H9 (cell line): ENCODE measurements around the gene SPHK2. TPM values are rescaled to one million over a fixed set of nuclear protein-coding genes. Genes with fewer than 3 reads are reported as not detected.

ENCODE experiments used
- DNase-seq: peaks from one replicate; pipeline ENCODE4 v3.0.0-alpha.2; 2017
- H2AFZ ChIP-seq: one replicate; pipeline ENCODE4 v1.6.1; 2013; ENCODE audit warnings: mild to moderate bottlenecking, low read length, control low read depth, moderate library complexity
- H2AK5ac ChIP-seq: 2 replicates; pipeline ENCODE4 v1.6.1; 2013; ENCODE audit warnings: low read length, control low read depth, mixed read lengths; ENCODE audit not compliant: insufficient read length
- H2BK120ac ChIP-seq: one replicate; pipeline ENCODE4 v1.6.1; 2013; ENCODE audit warnings: low read depth, mild to moderate bottlenecking, low read length, control low read depth, inconsistent platforms; ENCODE audit not compliant: poor library complexity, severe bottlenecking
- H2BK12ac ChIP-seq: 2 replicates; pipeline ENCODE4 v1.6.1; 2013; ENCODE audit warnings: low read length, control low read depth, mixed read lengths, low read depth; ENCODE audit not compliant: insufficient read length
- H2BK15ac ChIP-seq: 2 replicates; pipeline ENCODE4 v1.6.1; 2013; ENCODE audit warnings: low read depth, low read length, control low read depth
- H2BK20ac ChIP-seq: one replicate; pipeline ENCODE4 v1.6.1; 2013; ENCODE audit warnings: low read depth, mild to moderate bottlenecking, low read length, control low read depth, inconsistent platforms; ENCODE audit not compliant: poor library complexity, severe bottlenecking
- H2BK5ac ChIP-seq: 2 replicates; pipeline ENCODE4 v1.6.1; 2013; ENCODE audit warnings: low read length, control low read depth, mixed read lengths; ENCODE audit not compliant: insufficient read length
- H3K14ac ChIP-seq: 2 replicates; pipeline ENCODE4 v1.6.1; 2013; ENCODE audit warnings: low read length, control low read depth; ENCODE audit not compliant: insufficient read depth
- H3K18ac ChIP-seq: 2 replicates; pipeline ENCODE4 v1.6.1; 2013; ENCODE audit warnings: low read depth, mild to moderate bottlenecking, mixed read lengths, low read length, control low read depth; ENCODE audit not compliant: insufficient read length
- H3K23ac ChIP-seq: 2 replicates; pipeline ENCODE4 v1.6.1; 2013; ENCODE audit warnings: low read length, control low read depth, mixed read lengths, low read depth; ENCODE audit not compliant: insufficient read length
- H3K23me2 ChIP-seq: 2 replicates; pipeline ENCODE4 v1.6.1; 2013; ENCODE audit warnings: low read depth, mild to moderate bottlenecking, mixed read lengths, low read length, control low read depth; ENCODE audit not compliant: insufficient read length, poor library complexity, severe bottlenecking
- H3K27ac ChIP-seq: 2 replicates; pipeline ENCODE4 v1.5.1; 2013; ENCODE audit warnings: low read length, control low read depth, mixed read lengths, low read depth; ENCODE audit not compliant: insufficient read length
- H3K27me3 ChIP-seq: 2 replicates; pipeline ENCODE4 v1.6.1; 2013; ENCODE audit warnings: low read length, control low read depth, inconsistent platforms; ENCODE audit not compliant: insufficient read depth
- H3K4ac ChIP-seq: 2 replicates; pipeline ENCODE4 v1.6.1; 2013; ENCODE audit warnings: low read depth, mild to moderate bottlenecking, control low read depth, inconsistent platforms, low read length, moderate library complexity
- H3K4me1 ChIP-seq: 2 replicates; pipeline ENCODE4 v1.6.1; 2013; ENCODE audit warnings: low read length, control low read depth, inconsistent platforms; ENCODE audit not compliant: insufficient read depth
- H3K4me2 ChIP-seq: 2 replicates; pipeline ENCODE4 v1.6.1; 2013; ENCODE audit warnings: low read length, control low read depth, mixed read lengths; ENCODE audit not compliant: insufficient read length, insufficient read depth
- H3K56ac ChIP-seq: 2 replicates; pipeline ENCODE4 v1.6.1; 2013; ENCODE audit warnings: low read depth, mild to moderate bottlenecking, mixed read lengths, low read length, control low read depth; ENCODE audit not compliant: insufficient read length
- H3K79me1 ChIP-seq: 2 replicates; pipeline ENCODE4 v1.6.1; 2013; ENCODE audit warnings: low read depth, mild to moderate bottlenecking, moderate library complexity, low read length, control low read depth, inconsistent platforms; ENCODE audit not compliant: insufficient read depth, poor library complexity, severe bottlenecking
- H3K79me2 ChIP-seq: 2 replicates; pipeline ENCODE4 v1.6.1; 2013; ENCODE audit warnings: low read length, control low read depth, inconsistent platforms; ENCODE audit not compliant: insufficient read depth
- H3K9ac ChIP-seq: 2 replicates; pipeline ENCODE4 v1.6.1; 2013; ENCODE audit warnings: low read length, control low read depth, mixed read lengths; ENCODE audit not compliant: insufficient read length; ENCODE audit errors: extremely low read depth
- H3K9me3 ChIP-seq: one replicate; pipeline ENCODE4 v1.6.1; 2013; ENCODE audit warnings: low read depth, low read length, inconsistent platforms; ENCODE audit not compliant: control insufficient read depth
- H3T11ph ChIP-seq: one replicate; pipeline ENCODE4 v1.6.1; 2013; ENCODE audit warnings: mild to moderate bottlenecking, low read length, control low read depth, inconsistent platforms
- H4K20me1 ChIP-seq: one replicate; pipeline ENCODE4 v1.6.1; 2013; ENCODE audit not compliant: control insufficient read depth, insufficient read length, insufficient read depth
- H4K5ac ChIP-seq: 2 replicates; pipeline ENCODE4 v1.6.1; 2013; ENCODE audit warnings: low read depth, mild to moderate bottlenecking, mixed read lengths, low read length, control low read depth; ENCODE audit not compliant: insufficient read length
- H4K8ac ChIP-seq: replicated peaks from 2 replicates; pipeline ENCODE4 v1.6.1; 2013; ENCODE audit warnings: low read length, control low read depth, mixed read lengths, low read depth; ENCODE audit not compliant: insufficient read length
- H4K91ac ChIP-seq: 2 replicates; pipeline ENCODE4 v1.6.1; 2013; ENCODE audit warnings: low read depth, mild to moderate bottlenecking, moderate library complexity, mixed read lengths, low read length, control low read depth; ENCODE audit not compliant: insufficient read length
- H3K27ac Mint-ChIP-seq, 3 experiments: 2 replicates in 2 of 3; 3 replicates in 1 of 3; pipeline ENCODE4 v1.8.0; 2020 to 2021; ENCODE audit warnings: mixed read lengths in 3 of 3, mild to moderate bottlenecking in 1 of 3, moderate library complexity in 1 of 3
- H3K27me3 Mint-ChIP-seq: 2 replicates; pipeline ENCODE4 v1.8.0; 2021; ENCODE audit warnings: low read depth, mild to moderate bottlenecking, moderate library complexity, mixed read lengths
- H3K36me3 Mint-ChIP-seq, 3 experiments: 2 replicates in 2 of 3; 3 replicates in 1 of 3; pipeline ENCODE4 v1.8.0; 2020 to 2021; ENCODE audit warnings: low read depth in 3 of 3, mixed read lengths in 3 of 3; ENCODE audit not compliant: insufficient read depth in 1 of 3
- H3K4me1 Mint-ChIP-seq, 2 experiments: 2 replicates each; pipeline ENCODE4 v1.8.0; 2020; ENCODE audit warnings: mixed read lengths in 2 of 2
- H3K4me3 Mint-ChIP-seq, 2 experiments: 2 replicates in 1 of 2; 3 replicates in 1 of 2; pipeline ENCODE4 v1.8.0; 2020 to 2021; ENCODE audit warnings: mild to moderate bottlenecking in 2 of 2, mixed read lengths in 2 of 2, moderate library complexity in 1 of 2
- H3K9me3 Mint-ChIP-seq, 2 experiments: 2 replicates in 1 of 2; 3 replicates in 1 of 2; pipeline ENCODE4 v1.8.0; 2020; ENCODE audit warnings: mild to moderate bottlenecking in 2 of 2, mixed read lengths in 2 of 2, moderate library complexity in 1 of 2
- CTCF ChIP-seq: fragments of 200-600 bp; sonication (generic); conservative IDR thresholded peaks from 3 replicates; pipeline ENCODE4 v1.8.0; 2021; ENCODE audit warnings: antibody characterized with exemption, mild to moderate bottlenecking
- WGBS: extraction: QIAGEN DNeasy Blood & Tissue Kit; methylation state at CpG from one replicate; pipeline ENCODE4 v1.1.7; 2013; ENCODE audit warnings: missing lambda C conversion rate, low lambda C conversion rate, mixed read lengths; ENCODE audit not compliant: insufficient read length; ENCODE audit errors: extremely low coverage; 5-methylcytosine and 5-hydroxymethylcytosine counted together
- total RNA-seq: library from RNA; stranded (reverse); gene quantifications from 2 replicates; pipeline ENCODE4 v1.2.1, GENCODE V29; 2021

SPHK2 gene
- total RNA-seq, 1 experiment from 2014 or later = 57.2 TPM

DNA sequence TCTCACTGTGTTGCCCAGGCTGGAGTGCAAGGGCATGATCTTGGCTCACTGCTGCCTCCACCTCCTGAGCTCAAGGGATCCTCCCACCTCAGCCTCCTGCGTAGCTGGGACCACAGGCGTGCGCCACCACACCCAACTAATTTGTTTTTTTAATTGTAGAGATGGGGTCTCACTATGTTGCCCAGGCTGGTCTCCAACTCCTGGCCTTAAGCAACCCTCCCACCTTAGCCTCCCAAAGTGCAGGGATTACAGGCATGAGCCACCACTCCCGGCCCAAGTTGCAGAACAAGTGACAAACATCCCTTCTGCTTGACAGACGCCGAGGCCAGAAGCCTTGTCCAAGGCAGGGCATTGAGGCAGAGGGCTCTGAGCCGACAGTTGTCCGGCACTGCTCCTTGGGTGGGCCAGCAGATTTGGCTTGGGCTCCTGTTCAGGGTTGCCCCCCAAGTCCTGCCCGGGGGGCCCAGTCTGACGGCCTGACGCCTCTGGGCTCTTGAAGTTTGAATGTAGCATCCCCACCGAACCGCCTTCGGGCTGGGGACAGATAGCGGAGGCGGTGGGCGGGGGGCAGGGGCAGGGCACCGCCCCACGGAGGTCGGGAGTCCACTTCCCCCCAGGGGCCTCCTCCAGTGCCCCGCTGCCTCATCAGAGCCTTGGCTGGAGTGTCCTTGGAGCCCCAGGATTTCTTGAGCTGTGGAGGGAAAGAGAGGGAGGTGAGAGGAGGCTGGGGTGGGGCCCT is 18.5 kb upstream of the SPHK2 start:
- Histone ChIP-seq H3K4ac (no peak overlapping the region), H3K14ac (no peak overlapping the region), H3K79me1 (no peaks in the 10 kb centered on the region), H3K79me2 (no peaks in the 10 kb centered on the region), H3K27me3 (no peaks in the 10 kb centered on the region), H4K8ac (no peak overlapping the region), H3K9ac (no peak overlapping the region), H3K27ac (no peak overlapping the region), H2AK5ac (no peak overlapping the region), H3K23me2 (no peaks in the 10 kb centered on the region), H3K4me2 (no peak overlapping the region), H3K4me1 (no peaks in the 10 kb centered on the region), H4K91ac (no peak overlapping the region), H2BK120ac (no peak overlapping the region), H2BK15ac (no peak overlapping the region), H3K56ac (no peak overlapping the region), H4K20me1 (no peaks in the 10 kb centered on the region), H3K23ac (no peak overlapping the region), H3K18ac (no peak overlapping the region), H3K9me3 (no peaks in the 10 kb centered on the region), H3T11ph (no peak overlapping the region), H4K5ac (no peak overlapping the region), H2AFZ (no peak overlapping the region), H2BK12ac (no peak overlapping the region), H2BK5ac (no peak overlapping the region), H2BK20ac (no peak overlapping the region)
- Mint-ChIP-seq H3K4me3 (no peak overlapping the region), H3K4me1 (peaks cover 0 to 3% of the 10 kb centered on the region in 2 experiments; a peak in 1 of 4 replicates), H3K27me3 (peaks cover 1% of the 10 kb centered on the region), H3K27ac (no peak overlapping the region), H3K9me3 (no peaks in the 10 kb centered on the region), H3K36me3 (no peaks in the 10 kb centered on the region; a peak in 1 of 7 replicates)
- WGBS = no CpG with 5 or more reads among the region's 21 CpGs
- no peak for TF ChIP-seq CTCF
- DNase-seq = no peak
